ENCODE results near the gene ZNF234.
"Not testable (repeated sequence)": the region's sequence is repeated elsewhere in the genome, so short reads cannot be mapped to it uniquely, and the experiment has no call there.

The ZNF234 gene

GRCh38 chr19:44141191-44142058, at the start of gene ZNF234:
Gene ZNF234, plus strand, starts transcription at chr19:44141554. Its CDS starts 3,079 bp downstream, at chr19:44144633.
- DNase-seq: peak; percentile 70

- DNase-seq: no peak
Measured at GRCh38 chr19:44092108-44092507, 49.2 kb upstream of the ZNF234 start.

- peak; percentile 87 for DNase-seq
Measured at GRCh38 chr19:44093931-44094765, 47.2 kb upstream of the ZNF234 start, which contains the start of gene ZNF224. Gene ZNF224, plus strand, starts transcription at chr19:44094361. Its CDS starts 3,513 bp downstream, at chr19:44097874.

GRCh38 chr19:44107751-44108150, 33.6 kb upstream of the ZNF234 start:
- no peak for DNase-seq

GRCh38 chr19:44109458-44109857, 31.9 kb upstream of the ZNF234 start:
- no peak for DNase-seq

- peak; percentile 83 for DNase-seq
Measured at GRCh38 chr19:44111910-44112463, 29.4 kb upstream of the ZNF234 start.

GRCh38 chr19:44112802-44113137, 28.6 kb upstream of the ZNF234 start:
- DNase-seq: no peak

GRCh38 chr19:44113138-44113783, 28.1 kb upstream of the ZNF234 start, which contains the start of gene ZNF225:
Gene ZNF225, plus strand, starts transcription at chr19:44113399. Its CDS starts 2,429 bp downstream, at chr19:44115828.
- peak; percentile 98 for DNase-seq

GRCh38 chr19:44113784-44114390, 27.5 kb upstream of the ZNF234 start:
- DNase-seq: no peak

GRCh38 chr19:44121162-44121561, 20.2 kb upstream of the ZNF234 start:
- not testable (repeated sequence) for DNase-seq

- DNase-seq: no peak
Measured at GRCh38 chr19:44131955-44132354, 9.4 kb upstream of the ZNF234 start.

- no peak for DNase-seq
Measured at GRCh38 chr19:44142059-44142433, 692 bp downstream of the ZNF234 start.

- DNase-seq: no peak
Measured at GRCh38 chr19:44149776-44150175, 8.4 kb downstream of the ZNF234 start.

GRCh38 chr19:44151491-44151890, 10.1 kb downstream of the ZNF234 start:
- DNase-seq: no peak

GRCh38 chr19:44156475-44156874, 15.1 kb downstream of the ZNF234 start:
- no peak for DNase-seq

- no peak for DNase-seq
Measured at GRCh38 chr19:44163789-44164188, 22.4 kb downstream of the ZNF234 start.

- DNase-seq: no peak
Measured at GRCh38 chr19:44164327-44164672, 22.9 kb downstream of the ZNF234 start.

- peak; percentile 99 for DNase-seq
Measured at GRCh38 chr19:44164673-44165512, 23.5 kb downstream of the ZNF234 start, which contains the start of gene ZNF226. Gene ZNF226, plus strand, starts transcription at chr19:44165100. Its CDS starts 4,981 bp downstream, at chr19:44170081.

- DNase-seq: not testable (repeated sequence)
Measured at GRCh38 chr19:44170660-44171059, 29.3 kb downstream of the ZNF234 start.

- no peak for DNase-seq
Measured at GRCh38 chr19:44176590-44176989, 35.2 kb downstream of the ZNF234 start.

- DNase-seq: no peak
Measured at GRCh38 chr19:44180968-44181367, 39.6 kb downstream of the ZNF234 start.

Measured in NCI-H226 (cell line).